ENCODE data around the gene ANO8.

ANO8 gene

DNA sequence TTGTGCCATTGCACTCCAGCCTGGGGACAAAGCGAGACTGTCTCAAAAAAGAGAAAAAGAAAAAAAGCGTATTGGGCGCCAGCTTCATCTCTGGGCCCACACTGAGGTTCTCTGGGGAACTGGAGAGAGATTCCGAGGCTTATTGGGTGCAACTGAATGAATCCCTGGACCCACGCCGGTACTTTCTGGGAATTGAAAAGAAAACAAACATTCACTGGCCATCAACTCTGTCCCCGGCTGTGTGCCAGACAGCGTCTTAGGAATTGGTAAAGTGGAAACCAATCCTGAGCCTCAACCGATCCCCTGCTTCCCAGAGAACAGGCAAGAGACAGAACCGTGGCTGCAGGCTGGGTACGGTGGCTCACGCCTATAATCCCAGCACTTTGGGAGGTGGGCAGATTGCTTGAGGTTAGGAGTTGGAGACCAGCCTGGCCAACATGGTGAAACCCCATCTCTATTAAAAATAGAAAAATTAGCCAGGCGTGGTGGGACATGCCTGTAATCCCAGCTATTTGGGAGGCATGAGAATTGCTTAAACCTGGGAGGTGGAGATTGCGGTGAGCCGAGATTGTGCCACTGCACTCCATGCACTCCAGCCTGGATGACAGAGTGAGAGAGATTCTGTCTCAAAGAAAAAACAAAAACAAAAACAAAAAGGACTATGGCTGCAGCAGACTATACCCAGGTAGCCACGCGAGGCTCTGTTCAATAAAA is 8.6 kb downstream of the ANO8 start:
- DNase-seq (ENCODE audit: low read depth, low spot score): peak; percentile 32
- TF ChIP-seq, protein P1, sequence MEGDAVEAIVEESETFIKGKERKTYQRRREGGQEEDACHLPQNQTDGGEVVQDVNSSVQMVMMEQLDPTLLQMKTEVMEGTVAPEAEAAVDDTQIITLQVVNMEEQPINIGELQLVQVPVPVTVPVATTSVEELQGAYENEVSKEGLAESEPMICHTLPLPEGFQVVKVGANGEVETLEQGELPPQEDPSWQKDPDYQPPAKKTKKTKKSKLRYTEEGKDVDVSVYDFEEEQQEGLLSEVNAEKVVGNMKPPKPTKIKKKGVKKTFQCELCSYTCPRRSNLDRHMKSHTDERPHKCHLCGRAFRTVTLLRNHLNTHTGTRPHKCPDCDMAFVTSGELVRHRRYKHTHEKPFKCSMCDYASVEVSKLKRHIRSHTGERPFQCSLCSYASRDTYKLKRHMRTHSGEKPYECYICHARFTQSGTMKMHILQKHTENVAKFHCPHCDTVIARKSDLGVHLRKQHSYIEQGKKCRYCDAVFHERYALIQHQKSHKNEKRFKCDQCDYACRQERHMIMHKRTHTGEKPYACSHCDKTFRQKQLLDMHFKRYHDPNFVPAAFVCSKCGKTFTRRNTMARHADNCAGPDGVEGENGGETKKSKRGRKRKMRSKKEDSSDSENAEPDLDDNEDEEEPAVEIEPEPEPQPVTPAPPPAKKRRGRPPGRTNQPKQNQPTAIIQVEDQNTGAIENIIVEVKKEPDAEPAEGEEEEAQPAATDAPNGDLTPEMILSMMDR (IDR thresholded peaks at IDR 0.05; ENCODE audit: low read depth, low read length): no peak
- in situ Hi-C loops (cut with HindIII; ENCODE audit: low sequenced_read_pairs): no loop called here

DNA sequence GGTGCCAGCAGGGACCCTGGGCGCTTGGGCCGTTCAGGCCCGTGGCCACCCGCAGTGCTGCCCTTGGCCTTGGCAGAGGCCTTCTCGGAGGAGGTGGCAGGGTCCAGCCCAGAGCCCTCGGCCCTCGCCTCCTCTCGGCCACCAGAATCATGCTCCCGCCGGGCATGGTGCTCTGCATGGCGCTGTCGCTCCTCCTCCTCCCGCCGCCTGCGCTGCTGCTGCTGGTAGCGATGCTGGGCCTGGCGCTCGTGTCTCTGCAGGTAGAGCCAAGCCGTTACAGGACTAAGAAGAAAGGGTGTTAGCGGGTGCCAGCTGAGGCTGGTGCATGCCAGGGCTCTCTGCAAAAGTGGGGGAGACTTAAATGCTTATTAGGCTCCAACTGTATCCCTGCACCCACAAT is 9.5 kb downstream of the ANO8 start:
- no peak overlapping the region for H3K4me3 ChIP-seq (ENCODE audit: low read depth, low read length)
- in situ Hi-C loops (cut with HindIII; ENCODE audit: low sequenced_read_pairs): no loop called here
- TF ChIP-seq, protein P1 (IDR thresholded peaks at IDR 0.05; ENCODE audit: low read depth, low read length): no peak
- DNase-seq (ENCODE audit: low read depth, low spot score): no peak

More for the DNA sequence above, 8.6 kb downstream of the ANO8 start:
- H3K4me3 ChIP-seq (ENCODE audit: low read depth, low read length): no peak overlapping the region

DNA sequence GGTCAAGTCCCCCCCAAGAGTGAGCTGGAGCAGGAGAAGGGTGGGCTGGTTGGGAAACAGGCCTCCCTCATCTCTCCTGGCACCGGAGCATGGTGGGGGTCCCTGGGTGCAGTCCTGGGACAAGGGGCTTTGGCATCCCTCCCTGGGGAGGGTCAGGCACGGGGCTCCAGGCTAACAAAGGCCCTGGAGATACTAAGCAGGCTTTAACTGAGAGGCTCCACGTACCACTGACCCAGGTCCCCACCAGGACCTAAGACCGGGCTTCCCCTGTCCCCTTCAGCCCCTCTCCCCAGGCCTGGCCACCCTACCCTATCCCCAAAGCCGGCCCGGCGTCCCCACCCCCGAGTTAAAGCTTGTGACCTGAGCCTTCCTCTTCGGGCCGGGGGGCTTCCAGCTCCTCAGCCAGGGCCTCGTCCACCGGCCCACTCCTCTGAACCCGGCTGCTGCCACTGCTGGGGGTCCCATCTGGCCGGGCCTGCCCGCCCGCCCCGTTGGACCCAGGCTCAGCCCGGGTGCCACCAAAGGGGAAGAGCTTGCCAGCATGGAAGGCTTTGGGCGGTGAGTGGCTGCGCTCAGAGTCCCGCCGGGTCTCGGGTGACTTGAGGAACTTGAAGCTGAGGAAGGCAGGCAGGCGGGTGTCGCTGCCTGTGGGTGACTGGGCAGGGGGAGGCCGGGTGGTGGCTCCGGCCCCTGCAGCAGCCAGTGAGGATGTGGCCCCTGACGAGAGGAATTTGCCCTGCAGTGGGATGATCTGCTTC is 10.1 kb downstream of the ANO8 start:
- in situ Hi-C loops (cut with HindIII; ENCODE audit: low sequenced_read_pairs): no loop called here
- TF ChIP-seq, protein P1 (IDR thresholded peaks at IDR 0.05; ENCODE audit: low read depth, low read length): no peak
- DNase-seq (ENCODE audit: low read depth, low spot score): no peak
- H3K4me3 ChIP-seq (ENCODE audit: low read depth, low read length): no peak overlapping the region

DNA sequence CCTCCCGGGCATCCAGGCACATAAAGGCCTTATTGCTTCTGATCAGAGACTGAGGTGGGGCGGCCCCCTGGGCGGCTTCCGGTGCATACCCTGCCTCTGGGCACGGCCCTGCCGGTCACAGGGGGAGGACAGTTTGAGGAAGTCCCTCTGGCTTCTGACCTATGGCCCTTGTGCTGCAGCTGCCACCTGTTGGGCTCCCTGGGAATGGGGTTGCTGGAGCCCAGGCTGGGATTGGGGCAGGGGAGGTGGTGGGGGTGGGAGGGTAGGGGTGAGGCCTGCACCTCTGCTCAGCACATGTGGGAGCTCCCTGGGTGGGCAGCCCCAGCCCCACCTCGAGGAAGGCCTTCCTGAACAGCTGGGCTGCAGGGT is 10.7 kb downstream of the ANO8 start:
- no peak overlapping the region for H3K4me3 ChIP-seq (ENCODE audit: low read depth, low read length)
- TF ChIP-seq, protein P1 (IDR thresholded peaks at IDR 0.05; ENCODE audit: low read depth, low read length): no peak
- in situ Hi-C loops (cut with HindIII; ENCODE audit: low sequenced_read_pairs): no loop called here
- DNase-seq (ENCODE audit: low read depth, low spot score): no peak

DNA sequence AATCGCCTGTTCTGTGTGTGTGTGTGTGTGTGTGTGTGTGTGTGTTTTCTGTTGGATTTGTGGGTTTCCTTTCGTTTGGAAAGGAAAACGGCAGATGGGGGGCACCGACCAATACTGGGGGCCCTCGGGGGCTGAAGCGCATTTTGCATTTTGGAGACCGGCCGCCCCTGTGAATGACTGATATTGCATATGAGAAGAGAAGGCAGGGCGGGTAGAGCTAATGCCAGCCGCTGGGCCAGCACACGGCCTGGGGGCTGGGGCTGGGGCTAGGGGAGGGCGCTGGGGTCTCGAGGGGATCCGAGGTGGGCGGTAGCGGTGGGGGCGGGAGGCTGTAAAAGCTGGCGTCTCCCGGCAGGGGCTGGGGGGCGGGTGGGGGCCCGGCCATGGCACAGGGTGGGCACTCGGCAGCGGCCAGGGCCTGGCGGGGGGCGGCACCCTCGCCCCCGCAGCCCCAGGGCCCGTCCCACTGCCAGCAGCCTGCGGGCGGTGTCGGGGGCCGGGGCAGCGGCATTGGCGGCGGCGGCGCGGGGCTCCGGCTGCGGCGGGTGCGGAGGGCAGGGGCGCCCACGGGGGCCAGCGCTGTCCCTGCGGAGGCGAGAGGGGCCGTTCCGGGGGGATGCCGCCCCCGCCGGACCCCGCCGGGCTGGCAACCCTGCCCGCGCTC is 11.2 kb downstream of the ANO8 start:
- DNase-seq (ENCODE audit: low read depth, low spot score): no peak
- in situ Hi-C loops (cut with HindIII; ENCODE audit: low sequenced_read_pairs): no loop called here
- no peak overlapping the region for H3K4me3 ChIP-seq (ENCODE audit: low read depth, low read length)
- TF ChIP-seq, protein P1 (IDR thresholded peaks at IDR 0.05; ENCODE audit: low read depth, low read length): no peak

DNA sequence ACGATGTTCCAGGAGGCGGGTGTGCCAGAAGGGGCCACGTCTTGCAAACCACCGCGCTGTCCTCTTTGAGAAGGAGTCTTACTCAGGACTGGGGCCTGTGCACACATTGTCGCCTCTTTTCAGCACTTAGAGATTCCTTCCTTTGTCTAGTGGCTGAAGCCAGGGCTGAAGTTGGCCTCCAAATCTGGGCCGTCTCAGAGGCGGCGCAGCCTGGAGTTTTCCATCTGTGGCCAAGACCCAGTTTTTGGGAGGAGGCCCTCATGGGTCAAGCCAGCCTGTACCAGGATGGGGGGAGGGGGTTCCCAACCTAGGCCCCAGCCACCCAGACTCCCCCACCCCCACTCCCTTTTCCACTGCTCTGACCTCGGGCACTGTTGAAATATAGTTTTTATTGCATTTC is 11.8 kb downstream of the ANO8 start:
- no peak overlapping the region for H3K4me3 ChIP-seq (ENCODE audit: low read depth, low read length)
- in situ Hi-C loops (cut with HindIII; ENCODE audit: low sequenced_read_pairs): no loop called here
- TF ChIP-seq, protein P1 (IDR thresholded peaks at IDR 0.05; ENCODE audit: low read depth, low read length): no peak
- no peak for DNase-seq (ENCODE audit: low read depth, low spot score)

Measured in astrocyte of the spinal cord (primary cell).